Stimulated activated naive CD8-positive, alpha-beta T cell treated with anti-CD3 and anti-CD28 coated beads, Interleukin-15, Interleukin-2, amounts not matched to agents 100 ng/mL and 50 ng/mL, for 24 hours (primary cell): ENCODE results near the gene MOB3A.
A peak's percentile ranks its signal among the peaks of the same experiment; 100 is the strongest.

Experiments used
- H3K27ac Mint-ChIP-seq: one replicate; pipeline ENCODE4 v1.8.0; 2021; ENCODE audit warnings: mild to moderate bottlenecking, mixed read lengths
- H3K27me3 Mint-ChIP-seq: one replicate; pipeline ENCODE4 v1.8.0; 2021; ENCODE audit warnings: mixed read lengths
- H3K36me3 Mint-ChIP-seq: one replicate; pipeline ENCODE4 v1.8.0; 2021; ENCODE audit warnings: low read depth, mixed read lengths
- H3K4me1 Mint-ChIP-seq: one replicate; pipeline ENCODE4 v1.8.0; 2021; ENCODE audit warnings: low read depth, mixed read lengths
- H3K4me3 Mint-ChIP-seq: one replicate; pipeline ENCODE4 v1.8.0; 2021; ENCODE audit warnings: mild to moderate bottlenecking, mixed read lengths
- H3K9me3 Mint-ChIP-seq: one replicate; pipeline ENCODE4 v1.8.0; 2021; ENCODE audit warnings: mixed read lengths

Gene MOB3A

DNA sequence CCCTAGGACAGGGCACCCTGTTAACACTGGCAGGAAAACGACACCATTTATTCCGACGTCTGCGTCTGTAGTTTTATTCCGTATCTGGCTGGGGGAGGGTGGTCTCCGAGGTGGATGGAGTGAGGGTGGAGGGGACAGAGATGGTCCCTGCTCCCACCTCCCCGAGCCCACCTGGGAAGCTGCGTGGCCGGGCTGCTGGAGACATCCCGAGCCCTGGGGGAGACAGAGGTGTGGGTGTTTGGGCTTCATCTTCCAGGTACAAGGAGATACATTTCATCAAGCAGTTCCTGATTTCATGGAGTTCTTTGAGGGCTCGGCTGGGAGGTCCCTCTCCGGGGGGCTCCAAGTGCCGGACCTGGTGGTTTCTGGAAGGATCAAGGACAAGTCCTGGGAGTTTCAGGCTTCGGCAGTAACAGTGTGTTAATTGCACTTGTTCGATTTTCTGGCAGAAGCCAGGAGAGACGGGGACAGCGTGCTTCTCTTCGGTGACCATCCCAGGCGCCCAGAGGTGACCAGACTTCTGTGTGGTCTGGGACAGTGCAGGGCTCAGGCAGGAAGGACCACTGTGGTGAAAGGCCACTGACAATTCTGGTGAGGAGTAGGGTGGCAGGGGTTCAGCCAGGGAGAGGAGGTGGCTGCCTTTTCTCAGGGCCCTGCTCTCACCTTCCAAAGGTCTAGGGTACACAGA, 25.0 kb downstream of the MOB3A start:
- H3K4me1 Mint-ChIP-seq, result peaks cover 21% of the 10 kb centered on the region
- H3K27me3 Mint-ChIP-seq, result no peaks in the 10 kb centered on the region
- no peaks in the 10 kb centered on the region for H3K9me3 Mint-ChIP-seq
- H3K27ac Mint-ChIP-seq, result peak overlapping the region; percentile 89
- H3K4me3 Mint-ChIP-seq, result no peak overlapping the region
- peaks cover 41% of the 10 kb centered on the region for H3K36me3 Mint-ChIP-seq

DNA sequence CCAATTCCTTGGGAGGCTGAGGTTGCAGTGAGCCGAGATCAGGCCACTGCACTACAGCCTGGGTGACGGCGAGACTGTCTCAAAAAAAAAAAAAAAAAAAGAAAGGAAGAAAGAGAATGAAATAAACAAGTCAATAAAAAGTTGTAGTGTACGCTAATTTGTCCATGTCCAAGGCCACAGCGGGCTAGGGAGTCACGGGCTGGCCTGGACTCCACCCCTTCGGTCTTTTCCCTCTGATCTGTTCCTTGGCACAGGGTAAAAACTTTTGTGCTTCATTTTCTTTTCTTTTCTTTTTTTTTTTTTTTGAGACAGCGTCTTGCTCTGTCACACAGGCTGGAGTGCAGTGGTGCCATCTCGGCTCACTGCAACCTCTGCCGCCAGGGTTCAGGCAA, 25.7 kb downstream of the MOB3A start:
- Mint-ChIP-seq H3K36me3 (peaks cover 36% of the 10 kb centered on the region), H3K4me1 (peaks cover 18% of the 10 kb centered on the region), H3K27ac (no peak overlapping the region), H3K9me3 (no peaks in the 10 kb centered on the region), H3K4me3 (no peak overlapping the region), H3K27me3 (no peaks in the 10 kb centered on the region)

GRCh38 chr19:2064788-2065524, 31.2 kb downstream of the MOB3A start:
- Mint-ChIP-seq H3K27me3 (no peaks in the 10 kb centered on the region), H3K36me3 (no peaks in the 10 kb centered on the region), H3K27ac (no peak overlapping the region), H3K4me3 (no peak overlapping the region), H3K4me1 (peaks cover 23% of the 10 kb centered on the region), H3K9me3 (no peaks in the 10 kb centered on the region)

DNA sequence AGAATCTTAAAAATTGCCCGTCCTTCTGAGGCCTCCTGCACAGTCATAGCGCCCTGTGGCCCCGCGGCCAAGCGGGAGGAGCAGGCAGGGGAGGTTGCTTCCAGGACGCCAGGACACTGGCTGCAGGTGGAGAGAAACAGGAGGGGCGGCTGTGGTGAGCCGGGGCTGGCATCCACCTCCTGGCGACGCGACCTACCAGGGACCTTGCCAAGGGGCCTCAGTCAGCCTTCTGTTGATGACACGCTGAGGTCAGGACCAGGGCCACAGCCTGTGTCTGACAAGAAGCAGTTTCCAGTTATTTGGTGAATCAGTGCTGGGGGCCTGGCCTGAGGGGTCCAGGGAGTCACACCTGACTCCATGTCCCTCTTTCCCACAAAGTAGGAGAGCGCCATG, 31.7 kb downstream of the MOB3A start:
- no peaks in the 10 kb centered on the region for H3K9me3 Mint-ChIP-seq
- H3K27ac Mint-ChIP-seq, result no peak overlapping the region
- peaks cover 20% of the 10 kb centered on the region for H3K4me1 Mint-ChIP-seq

GRCh38 chr19:2063824-2064223, 32.3 kb downstream of the MOB3A start:
- Mint-ChIP-seq H3K4me1 (peaks cover 24% of the 10 kb centered on the region), H3K4me3 (peak overlapping the region; percentile 17)

More for the DNA sequence above, 31.7 kb downstream of the MOB3A start:
- Mint-ChIP-seq H3K4me3 (no peak overlapping the region), H3K36me3 (no peaks in the 10 kb centered on the region), H3K27me3 (no peaks in the 10 kb centered on the region)

GRCh38 chr19:2062770-2063169, 33.4 kb downstream of the MOB3A start:
- peaks cover 32% of the 10 kb centered on the region for H3K4me1 Mint-ChIP-seq

More at GRCh38 chr19:2063824-2064223, 32.3 kb downstream of the MOB3A start:
- Mint-ChIP-seq H3K27ac (no peak overlapping the region), H3K9me3 (no peaks in the 10 kb centered on the region), H3K36me3 (no peaks in the 10 kb centered on the region), H3K27me3 (no peaks in the 10 kb centered on the region)

GRCh38 chr19:2062389-2062729, 33.8 kb downstream of the MOB3A start:
- Mint-ChIP-seq H3K4me1 (peaks cover 32% of the 10 kb centered on the region), H3K27me3 (no peaks in the 10 kb centered on the region), H3K27ac (peak overlapping the region; percentile 81), H3K9me3 (no peaks in the 10 kb centered on the region), H3K4me3 (peak overlapping the region; percentile 82), H3K36me3 (no peaks in the 10 kb centered on the region)

More at GRCh38 chr19:2062770-2063169, 33.4 kb downstream of the MOB3A start:
- Mint-ChIP-seq H3K4me3 (peak overlapping the region; percentile 82), H3K27me3 (no peaks in the 10 kb centered on the region), H3K27ac (peak overlapping the region; percentile 81), H3K9me3 (no peaks in the 10 kb centered on the region), H3K36me3 (no peaks in the 10 kb centered on the region)

- H3K36me3 Mint-ChIP-seq, result no peaks in the 10 kb centered on the region
- peak overlapping the region; percentile 82 for H3K4me3 Mint-ChIP-seq
- no peaks in the 10 kb centered on the region for H3K27me3 Mint-ChIP-seq
- H3K27ac Mint-ChIP-seq, result peak overlapping the region; percentile 81
- peaks cover 38% of the 10 kb centered on the region for H3K4me1 Mint-ChIP-seq
- no peaks in the 10 kb centered on the region for H3K9me3 Mint-ChIP-seq
These were observed 34.4 kb downstream of the MOB3A start for GRCh38 chr19:2061495-2062388.

GRCh38 chr19:2060884-2061494, 35.1 kb downstream of the MOB3A start:
- peak overlapping the region; percentile 97 for H3K27ac Mint-ChIP-seq
- no peaks in the 10 kb centered on the region for H3K27me3 Mint-ChIP-seq
- no peaks in the 10 kb centered on the region for H3K36me3 Mint-ChIP-seq
- H3K4me1 Mint-ChIP-seq, result peaks cover 43% of the 10 kb centered on the region
- H3K4me3 Mint-ChIP-seq, result peak overlapping the region; percentile 87
- H3K9me3 Mint-ChIP-seq, result no peaks in the 10 kb centered on the region

GRCh38 chr19:2059422-2060201, 36.5 kb downstream of the MOB3A start:
- Mint-ChIP-seq H3K9me3 (no peaks in the 10 kb centered on the region), H3K27ac (peak overlapping the region; percentile 97), H3K36me3 (no peaks in the 10 kb centered on the region), H3K4me3 (peak overlapping the region; percentile 87), H3K4me1 (peaks cover 55% of the 10 kb centered on the region), H3K27me3 (no peaks in the 10 kb centered on the region)

DNA sequence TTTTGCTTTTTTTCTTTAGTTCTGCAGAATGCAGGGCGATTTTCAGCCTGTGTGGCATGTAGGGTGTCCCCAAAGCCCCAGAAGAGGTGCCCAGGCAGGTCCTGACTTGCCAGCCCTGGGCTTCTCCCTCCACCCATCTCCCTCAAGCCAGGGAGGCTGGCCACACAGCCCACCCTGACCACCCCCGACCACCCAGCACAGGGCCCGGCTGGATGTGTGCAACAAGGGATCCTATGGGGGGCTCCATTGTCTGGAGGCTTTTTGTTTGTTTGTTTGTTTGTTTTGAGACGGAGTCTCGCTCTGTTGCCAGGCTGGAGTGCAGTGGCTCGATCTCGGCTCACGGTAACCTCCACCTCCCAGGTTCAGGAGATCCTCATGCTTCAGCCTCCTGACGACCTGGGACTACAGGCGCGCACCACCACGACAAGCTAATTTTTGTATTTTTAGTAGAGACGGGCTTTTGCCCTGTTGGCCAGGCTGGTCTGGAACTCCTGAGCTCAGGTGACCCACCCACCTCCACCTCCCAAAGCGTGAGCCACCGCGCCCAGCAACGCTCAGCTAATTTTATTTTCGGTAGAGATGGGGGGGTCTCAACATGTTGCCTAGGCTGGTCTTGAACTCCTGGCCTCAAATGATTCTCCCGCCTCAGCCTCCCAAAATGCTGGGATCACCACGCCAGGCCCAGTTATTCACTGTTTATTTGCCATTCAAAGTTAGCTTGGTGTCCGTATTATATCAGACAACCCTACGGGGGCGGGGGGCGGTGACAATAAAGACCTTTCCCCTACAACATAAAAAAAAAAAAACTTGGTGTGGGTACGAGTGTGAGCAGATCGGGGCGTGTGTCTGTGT, 37.3 kb downstream of the MOB3A start:
- Mint-ChIP-seq H3K9me3 (no peaks in the 10 kb centered on the region), H3K27me3 (no peaks in the 10 kb centered on the region), H3K4me1 (peaks cover 56% of the 10 kb centered on the region), H3K4me3 (no peak overlapping the region), H3K36me3 (no peaks in the 10 kb centered on the region), H3K27ac (peak overlapping the region; percentile 48)

DNA sequence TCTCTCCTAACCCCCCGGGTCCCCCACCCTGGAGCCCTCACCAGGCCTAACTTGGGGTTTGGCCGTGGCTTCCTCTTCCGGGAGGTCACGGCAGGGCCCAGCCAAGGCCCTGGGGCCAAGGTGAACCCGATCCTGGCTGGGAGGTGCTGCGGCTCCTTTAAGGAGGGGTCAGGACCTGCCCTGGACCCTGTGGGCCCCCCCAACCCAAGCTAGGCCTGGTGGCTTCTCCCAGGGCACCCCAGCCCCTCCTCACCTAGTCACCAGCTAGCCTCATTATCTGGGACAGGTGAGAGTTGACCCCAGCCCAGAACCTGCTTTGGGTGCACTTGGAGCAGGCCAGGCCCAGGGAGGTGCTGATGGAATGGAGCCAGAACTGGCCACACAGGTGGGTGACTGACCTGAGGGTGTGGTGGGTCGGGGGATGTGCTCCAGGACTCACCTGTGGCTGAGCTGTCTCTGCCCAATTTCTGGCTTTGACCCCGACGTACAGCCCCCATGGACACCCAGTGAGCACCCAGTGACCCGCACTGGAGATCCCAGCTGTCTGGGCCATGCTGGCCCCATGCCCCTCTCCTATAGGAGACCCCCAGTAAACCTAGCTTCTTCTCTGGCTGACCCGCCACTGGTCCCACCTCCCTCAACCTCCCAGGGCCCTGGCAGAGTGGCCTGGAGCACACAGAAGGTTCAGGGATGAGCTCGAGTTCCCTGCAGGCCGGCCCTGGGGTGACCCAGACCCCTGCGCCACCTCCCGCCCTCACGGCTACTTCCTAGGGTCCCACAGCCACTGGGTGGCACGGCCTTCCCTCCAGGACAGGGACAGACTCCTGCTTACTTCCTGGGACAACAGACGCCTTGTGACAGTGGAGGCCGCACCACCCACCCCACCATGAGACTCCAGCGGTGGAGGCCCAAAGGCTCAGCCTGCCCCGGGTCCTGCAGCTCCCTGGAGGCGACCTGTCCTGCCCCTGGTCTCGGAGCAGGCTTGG, 38.3 kb downstream of the MOB3A start:
- Mint-ChIP-seq H3K4me3 (no peak overlapping the region), H3K36me3 (no peaks in the 10 kb centered on the region), H3K4me1 (peaks cover 64% of the 10 kb centered on the region), H3K27me3 (no peaks in the 10 kb centered on the region), H3K27ac (no peak overlapping the region), H3K9me3 (no peaks in the 10 kb centered on the region)
